ENCODE data around the gene SDK2.

SDK2 gene

DNA sequence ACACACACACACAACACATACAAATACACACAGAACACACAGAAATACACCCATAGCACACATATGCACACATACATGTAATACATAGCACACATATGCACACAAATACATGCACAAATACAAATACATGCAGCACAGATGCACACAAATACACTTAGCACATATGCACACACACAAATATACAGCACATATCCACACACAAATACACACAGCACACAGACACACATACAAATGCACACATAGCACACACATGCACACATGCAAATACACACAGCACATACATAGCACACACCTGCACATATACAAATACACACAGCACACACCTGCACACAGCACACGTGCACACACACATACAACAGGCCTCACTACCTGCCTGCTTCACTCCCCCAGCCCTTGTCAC is 49.6 kb downstream of the SDK2 start:
- peak; percentile 89 for FAIRE-seq
- TF ChIP-seq, protein P1, sequence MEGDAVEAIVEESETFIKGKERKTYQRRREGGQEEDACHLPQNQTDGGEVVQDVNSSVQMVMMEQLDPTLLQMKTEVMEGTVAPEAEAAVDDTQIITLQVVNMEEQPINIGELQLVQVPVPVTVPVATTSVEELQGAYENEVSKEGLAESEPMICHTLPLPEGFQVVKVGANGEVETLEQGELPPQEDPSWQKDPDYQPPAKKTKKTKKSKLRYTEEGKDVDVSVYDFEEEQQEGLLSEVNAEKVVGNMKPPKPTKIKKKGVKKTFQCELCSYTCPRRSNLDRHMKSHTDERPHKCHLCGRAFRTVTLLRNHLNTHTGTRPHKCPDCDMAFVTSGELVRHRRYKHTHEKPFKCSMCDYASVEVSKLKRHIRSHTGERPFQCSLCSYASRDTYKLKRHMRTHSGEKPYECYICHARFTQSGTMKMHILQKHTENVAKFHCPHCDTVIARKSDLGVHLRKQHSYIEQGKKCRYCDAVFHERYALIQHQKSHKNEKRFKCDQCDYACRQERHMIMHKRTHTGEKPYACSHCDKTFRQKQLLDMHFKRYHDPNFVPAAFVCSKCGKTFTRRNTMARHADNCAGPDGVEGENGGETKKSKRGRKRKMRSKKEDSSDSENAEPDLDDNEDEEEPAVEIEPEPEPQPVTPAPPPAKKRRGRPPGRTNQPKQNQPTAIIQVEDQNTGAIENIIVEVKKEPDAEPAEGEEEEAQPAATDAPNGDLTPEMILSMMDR (IDR thresholded peaks at IDR 0.05; ENCODE audit: insufficient read depth, missing control alignments) = no peak
- DNase-seq (ENCODE audit: insufficient read length, low spot score) = no peak

GRCh38 chr17:73594025-73594424 is 50.2 kb downstream of the SDK2 start:
- FAIRE-seq = no peak
- TF ChIP-seq, protein P1 (IDR thresholded peaks at IDR 0.05; ENCODE audit: insufficient read depth, missing control alignments) = no peak
- DNase-seq (ENCODE audit: insufficient read length, low spot score) = no peak

DNA sequence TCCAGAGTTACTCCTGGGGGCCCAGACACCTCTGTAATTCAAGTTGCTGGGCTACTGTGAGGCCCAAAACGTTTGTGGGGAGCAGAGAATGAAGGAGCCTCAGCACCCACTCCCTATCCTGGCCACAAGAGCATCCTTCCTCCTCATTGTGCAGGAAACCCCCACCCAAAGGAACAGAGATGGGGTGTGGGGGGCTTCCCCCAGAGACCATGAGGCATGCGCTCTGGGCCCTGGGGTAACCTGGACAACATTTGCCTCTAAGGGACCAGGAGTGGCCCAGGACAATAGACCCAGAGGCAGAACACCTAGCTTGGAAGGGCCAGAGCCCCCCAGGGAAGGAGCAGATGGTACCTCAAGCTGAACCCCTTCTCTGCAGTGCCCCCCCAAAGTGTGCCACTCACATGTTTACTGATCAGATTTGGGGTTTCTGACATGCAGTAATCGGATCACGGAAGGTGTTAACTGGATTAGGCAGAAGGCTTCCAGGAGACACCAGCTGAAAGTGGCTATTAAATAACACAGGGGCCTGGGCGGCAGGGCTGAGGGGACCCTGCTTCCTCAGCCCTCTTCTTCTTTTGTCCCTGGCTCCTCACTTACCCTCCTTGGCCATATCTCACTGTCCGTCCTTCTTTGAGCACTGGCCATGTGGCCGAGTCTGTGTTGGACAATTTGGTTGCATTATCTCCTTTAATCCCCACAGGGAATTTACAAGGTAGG is 50.8 kb downstream of the SDK2 start:
- DNase-seq (ENCODE audit: insufficient read length, low spot score) (no peak), FAIRE-seq (peak; percentile 86)
- TF ChIP-seq, protein P1 (IDR thresholded peaks at IDR 0.05; ENCODE audit: insufficient read depth, missing control alignments) = no peak

GRCh38 chr17:73592501-73592961 is 51.7 kb downstream of the SDK2 start:
- no peak for FAIRE-seq

GRCh38 chr17:73592079-73592415 is 52.2 kb downstream of the SDK2 start:
- no peak for FAIRE-seq
- no peak for DNase-seq (ENCODE audit: insufficient read length, low spot score)
- TF ChIP-seq, protein P1 (IDR thresholded peaks at IDR 0.05; ENCODE audit: insufficient read depth, missing control alignments) = no peak

More at GRCh38 chr17:73592501-73592961, 51.7 kb downstream of the SDK2 start:
- no peak for DNase-seq (ENCODE audit: insufficient read length, low spot score)
- TF ChIP-seq, protein P1 (IDR thresholded peaks at IDR 0.05; ENCODE audit: insufficient read depth, missing control alignments) = peak; percentile 0

- DNase-seq (ENCODE audit: insufficient read length, low spot score) (no peak), FAIRE-seq (no peak)
- TF ChIP-seq, protein P1 (IDR thresholded peaks at IDR 0.05; ENCODE audit: insufficient read depth, missing control alignments) = no peak
Observed at GRCh38 chr17:73591296-73592078, 52.8 kb downstream of the SDK2 start.
